Keratinocyte (primary cell): ENCODE measurements around the gene ATG14. TPM values are rescaled to one million over a fixed set of nuclear protein-coding genes. Genes with fewer than 3 reads are reported as not detected.

Experiments used
- DNase-seq: peaks from one replicate; pipeline ENCODE4 v3.0.0-alpha.2; 2011; ENCODE audit warnings: low read depth, missing footprints, low spot score
- FAIRE-seq: peaks from 2 replicates; lab custom pipeline; 2011; peaks lifted over from hg19 to GRCh38; lab: Jason Lieb, UNC
- H2AFZ ChIP-seq: 2 replicates; pipeline ENCODE4 v1.6.0; 2012; ENCODE audit warnings: low read length, control low read depth, inconsistent platforms; ENCODE audit not compliant: control insufficient read depth
- H3K27ac ChIP-seq: 2 replicates; pipeline ENCODE4 v1.5.1; 2011; ENCODE audit warnings: low read length; ENCODE audit not compliant: control insufficient read depth, insufficient read depth
- H3K27me3 ChIP-seq: 3 replicates; pipeline ENCODE4 v1.6.0; 2011; ENCODE audit warnings: low read length; ENCODE audit not compliant: control insufficient read depth, insufficient read depth; ENCODE audit errors: extremely low read depth
- H3K36me3 ChIP-seq, 2 experiments: 2 replicates in 1 of 2; 3 replicates in 1 of 2; pipeline ENCODE4 v1.5.1; 2011; ENCODE audit warnings: low read length in 2 of 2, mild to moderate bottlenecking in 1 of 2; ENCODE audit not compliant: control insufficient read depth in 2 of 2, insufficient read depth in 2 of 2; ENCODE audit errors: extremely low read depth in 1 of 2
- H3K4me1 ChIP-seq: 3 replicates; pipeline ENCODE4 v1.5.1; 2011; ENCODE audit warnings: low read length; ENCODE audit not compliant: control insufficient read depth, insufficient read depth; ENCODE audit errors: extremely low read depth
- H3K4me2 ChIP-seq: 3 replicates; pipeline ENCODE4 v1.6.0; 2011; ENCODE audit warnings: low read depth, low read length; ENCODE audit not compliant: control insufficient read depth, insufficient read depth; ENCODE audit errors: extremely low read depth
- H3K4me3 ChIP-seq, 3 experiments: fragments of 200-600 bp in 1 of 3; sonication (generic) in 1 of 3; 2 replicates in 2 of 3; 3 replicates in 1 of 3; pipeline ENCODE4 v1.5.1; 2011 to 2016; ENCODE audit warnings: low read length in 3 of 3, mild to moderate bottlenecking in 3 of 3, control low read depth in 2 of 3, inconsistent platforms in 1 of 3, low read depth in 1 of 3, mixed read lengths in 1 of 3, mixed run types in 1 of 3, moderate library complexity in 1 of 3; ENCODE audit not compliant: control insufficient read depth in 2 of 3, insufficient read depth in 2 of 3; ENCODE audit errors: extremely low read depth in 1 of 3
- H3K79me2 ChIP-seq: 2 replicates; pipeline ENCODE4 v1.6.0; 2012; ENCODE audit warnings: low read length; ENCODE audit not compliant: control insufficient read depth, insufficient read depth
- H3K9ac ChIP-seq: 3 replicates; pipeline ENCODE4 v1.6.0; 2011; ENCODE audit warnings: low read length; ENCODE audit not compliant: control insufficient read depth, insufficient read depth; ENCODE audit errors: extremely low read depth
- H3K9me1 ChIP-seq: 3 replicates; pipeline ENCODE4 v1.6.0; 2011; ENCODE audit warnings: low read length; ENCODE audit not compliant: control insufficient read depth, insufficient read depth; ENCODE audit errors: extremely low read depth
- H3K9me3 ChIP-seq: 2 replicates; pipeline ENCODE4 v1.5.1; 2012; ENCODE audit warnings: low read depth, low read length; ENCODE audit not compliant: control insufficient read depth
- H4K20me1 ChIP-seq: 3 replicates; pipeline ENCODE4 v1.6.0; 2011; ENCODE audit warnings: low read length; ENCODE audit not compliant: control insufficient read depth, insufficient read depth; ENCODE audit errors: extremely low read depth
- CTCF ChIP-seq, 3 experiments: IDR thresholded peaks in 1 of 3; conservative IDR thresholded peaks in 1 of 3; optimal IDR thresholded peaks in 1 of 3; 2 replicates in 2 of 3; 3 replicates in 1 of 3; pipeline versions ENCODE3 to v1.5.1; 2011; ENCODE audit warnings: low read length in 3 of 3, mild to moderate bottlenecking in 3 of 3, moderate library complexity in 2 of 3, control low read depth in 1 of 3, inconsistent platforms in 1 of 3; ENCODE audit not compliant: insufficient read depth in 2 of 3; ENCODE audit errors: extremely low read depth in 1 of 3
- EZH2 ChIP-seq: IDR thresholded peaks from one replicate; pipeline ENCODE4 v1.6.1; 2012; ENCODE audit warnings: inconsistent platforms, mild to moderate bottlenecking, low read length, moderate library complexity
- dilution Hi-C: fragments of 300-500 bp; cut with MboI; formaldehyde crosslinking; loops from one replicate; pipeline ENCODE4 v1.7.0; 2020; ENCODE audit warnings: low sequenced_read_pairs; ENCODE audit not compliant: extremely low pct_ligation_motif_present
- polyA plus RNA-seq, 5 experiments: library from polyadenylated mRNA; depleted of rRNA in 3 of 5; stranded (reverse) in 3 of 5; stranded (forward) in 1 of 5; unstranded in 1 of 5; fragments of >200 nt; gene quantifications; 1 replicate in 1 of 5; 2 replicates in 3 of 5; 3 replicates in 1 of 5; pipeline versions ENCODE4 v1.2.1 to v1.2.3, GENCODE V29; 2011 to 2012; ENCODE audit warnings: missing spikeins in 2 of 5, low read depth in 1 of 5, low replicate concordance in 1 of 5

The ATG14 gene
- polyA plus RNA-seq, 1 donor (not counting 4 experiments of a cell fraction or from before 2014, with no cell fraction given): 7.0 TPM

DNA sequence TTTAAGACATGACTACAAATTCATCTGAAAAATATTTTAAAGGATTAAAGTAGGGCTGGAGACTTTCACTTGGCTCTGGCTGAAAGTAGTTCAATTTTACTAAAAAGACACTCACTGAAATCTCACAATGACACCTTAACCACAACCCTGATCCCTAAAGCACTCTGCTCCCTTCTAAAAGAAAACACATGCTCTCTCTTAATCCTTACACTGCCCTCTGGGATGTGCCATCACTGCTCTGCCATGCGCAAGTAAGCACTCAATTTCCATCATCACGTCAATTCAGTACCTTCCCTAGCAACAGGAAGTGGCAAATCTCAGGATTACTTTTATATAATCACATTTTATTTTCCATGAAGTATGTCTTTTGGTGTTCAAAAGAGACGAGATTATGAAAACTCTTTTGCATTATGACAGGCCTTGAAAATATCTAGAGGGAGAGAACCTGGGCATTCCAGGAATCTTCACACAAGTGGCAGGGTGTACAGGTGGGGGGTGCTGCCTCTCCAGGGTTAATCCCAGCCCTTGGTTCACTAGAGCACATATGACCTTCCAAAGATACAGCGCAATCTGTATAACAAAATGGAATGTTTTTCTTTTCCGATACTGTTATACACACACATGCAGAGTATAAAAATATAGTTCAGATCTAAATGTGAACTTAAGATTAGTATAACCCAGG is 7.3 kb downstream of the ATG14 start:
- Histone ChIP-seq H3K27ac (no peak overlapping the region), H2AFZ (no peak overlapping the region), H3K4me3 (no peak overlapping the region), H3K9me3 (no peaks in the 10 kb centered on the region), H4K20me1 (no peaks in the 10 kb centered on the region), H3K4me1 (no peaks in the 10 kb centered on the region), H3K9me1 (no peaks in the 10 kb centered on the region), H3K79me2 (peaks cover 26% of the 10 kb centered on the region), H3K36me3 (no peaks in the 10 kb centered on the region), H3K4me2 (no peak overlapping the region), H3K9ac (no peak overlapping the region), H3K27me3 (no peaks in the 10 kb centered on the region)
- DNase-seq (no peak), FAIRE-seq (no peak)
- dilution Hi-C loops: no loop called here
- TF ChIP-seq CTCF (optimal IDR thresholded peaks at IDR 0.05 in 1 of 3, IDR thresholded peaks at IDR 0.05 in 1 of 3, conservative IDR thresholded peaks at IDR 0.05 in 1 of 3; ENCODE audit: extremely low read depth in 1 of 3, insufficient read depth in 2 of 3, low read length in 3 of 3) (no peak), EZH2 (no peak)

DNA sequence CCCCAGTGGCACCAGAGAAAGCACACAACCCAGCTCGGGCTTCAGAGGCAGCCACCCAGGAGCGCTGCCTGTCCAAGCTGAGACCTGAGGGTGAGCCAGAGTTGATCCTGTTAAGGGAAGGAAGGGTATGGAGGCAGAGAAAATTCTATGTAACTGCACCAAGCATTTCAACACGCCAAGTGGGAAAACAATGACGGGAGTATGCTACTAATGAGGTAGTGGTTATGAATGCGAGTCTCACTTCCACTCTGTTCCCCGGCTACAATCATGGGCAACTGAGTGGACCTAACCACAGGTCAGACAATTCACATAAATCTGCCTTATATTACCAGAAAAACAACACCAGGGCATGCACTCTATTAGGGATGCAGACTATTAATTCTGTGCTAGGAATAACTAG is 9.9 kb downstream of the ATG14 start:
- dilution Hi-C loops: no loop called here
- no peak overlapping the region for H3K27ac ChIP-seq
- H4K20me1 ChIP-seq: no peaks in the 10 kb centered on the region
- H3K27me3 ChIP-seq: no peaks in the 10 kb centered on the region
- H3K9me3 ChIP-seq: no peaks in the 10 kb centered on the region
- peaks cover 19% of the 10 kb centered on the region for H3K79me2 ChIP-seq
- H2AFZ ChIP-seq: no peak overlapping the region
- H3K9ac ChIP-seq: no peak overlapping the region
- peaks cover 6% of the 10 kb centered on the region for H3K4me1 ChIP-seq
- no peaks in the 10 kb centered on the region for H3K36me3 ChIP-seq
- TF ChIP-seq EZH2: no peak
- TF ChIP-seq CTCF (optimal IDR thresholded peaks at IDR 0.05 in 1 of 3, IDR thresholded peaks at IDR 0.05 in 1 of 3, conservative IDR thresholded peaks at IDR 0.05 in 1 of 3; ENCODE audit: extremely low read depth in 1 of 3, insufficient read depth in 2 of 3, low read length in 3 of 3): no peak
- DNase-seq (no peak), FAIRE-seq (no peak)
- no peak overlapping the region for H3K4me3 ChIP-seq
- no peaks in the 10 kb centered on the region for H3K9me1 ChIP-seq
- no peak overlapping the region for H3K4me2 ChIP-seq
